GM21381 (cell line): ENCODE measurements around the gene SLC6A11.

Experiments used
- ATAC-seq: cut with Tn5 transposase; IDR thresholded peaks from one replicate; pipeline ENCODE4 v1.9.1; 2021; ENCODE audit warnings: mild to moderate bottlenecking, moderate library complexity; ENCODE audit not compliant: unreplicated experiment

SLC6A11 gene

GRCh38 chr3:10837849-10838248 lies 21.8 kb downstream of the SLC6A11 start:
- no peak for ATAC-seq

GRCh38 chr3:10839167-10839566 lies 23.1 kb downstream of the SLC6A11 start:
- no peak for ATAC-seq

GRCh38 chr3:10841100-10841499 lies 25.1 kb downstream of the SLC6A11 start:
- no peak for ATAC-seq

- no peak for ATAC-seq
Measured at GRCh38 chr3:10843378-10843777, 27.4 kb downstream of the SLC6A11 start.

GRCh38 chr3:10845001-10845761 lies 29.2 kb downstream of the SLC6A11 start:
- ATAC-seq: no peak

- peak; percentile 58 for ATAC-seq
Measured at GRCh38 chr3:10845839-10846656, 30.0 kb downstream of the SLC6A11 start.

- ATAC-seq: no peak
Measured at GRCh38 chr3:10846657-10846975, 30.6 kb downstream of the SLC6A11 start.

- ATAC-seq: no peak
Measured at GRCh38 chr3:10848261-10848660, 32.2 kb downstream of the SLC6A11 start.

- no peak for ATAC-seq
Measured at GRCh38 chr3:10852066-10852808, 36.2 kb downstream of the SLC6A11 start.

GRCh38 chr3:10855083-10855870 lies 39.2 kb downstream of the SLC6A11 start:
- ATAC-seq: no peak

GRCh38 chr3:10855871-10856662 lies 40.0 kb downstream of the SLC6A11 start:
- ATAC-seq: no peak

GRCh38 chr3:10857235-10857634 lies 41.2 kb downstream of the SLC6A11 start:
- no peak for ATAC-seq

- ATAC-seq: no peak
Measured at GRCh38 chr3:10858091-10858490, 42.1 kb downstream of the SLC6A11 start.

- ATAC-seq: no peak
Measured at GRCh38 chr3:10867384-10867783, 51.4 kb downstream of the SLC6A11 start.

- no peak for ATAC-seq
Measured at GRCh38 chr3:10869460-10869859, 53.4 kb downstream of the SLC6A11 start.

GRCh38 chr3:10870296-10870695 lies 54.3 kb downstream of the SLC6A11 start:
- ATAC-seq: no peak

- ATAC-seq: no peak
Measured at GRCh38 chr3:10873415-10873814, 57.4 kb downstream of the SLC6A11 start.

- no peak for ATAC-seq
Measured at GRCh38 chr3:10875914-10876313, 59.9 kb downstream of the SLC6A11 start.

- ATAC-seq: no peak
Measured at GRCh38 chr3:10876661-10877060, 60.6 kb downstream of the SLC6A11 start.

GRCh38 chr3:10882851-10883250 lies 66.8 kb downstream of the SLC6A11 start:
- no peak for ATAC-seq
